Activated T-helper 1 cell treated with anti-CD3 and anti-CD28 coated beads, Interleukin-12 subunit alpha, Interleukin-12 subunit beta, Interleukin-2, Interleukin-4 antibody, amounts not matched to agents 30 ng/mL and 10 ng/mL and 1 ng/mL, durations not matched to agents 14 hours and 24 hours and 36 hours (primary cell): ENCODE data around the gene UBL4A. TPM values are rescaled to one million over a fixed set of nuclear protein-coding genes. Genes with fewer than 3 reads are reported as not detected.

Source experiments
- DNase-seq: peaks from one replicate; pipeline ENCODE4 v3.0.0; 2021; ENCODE audit warnings: low spot score
- H3K27ac Mint-ChIP-seq: one replicate; pipeline ENCODE4 v1.8.0; 2021; ENCODE audit warnings: mild to moderate bottlenecking, mixed read lengths
- H3K27me3 Mint-ChIP-seq: one replicate; pipeline ENCODE4 v1.8.0; 2022; ENCODE audit warnings: mild to moderate bottlenecking, moderate library complexity, mixed read lengths; ENCODE audit not compliant: insufficient read depth
- H3K36me3 Mint-ChIP-seq: one replicate; pipeline ENCODE4 v1.8.0; 2021; ENCODE audit warnings: low read depth, mixed read lengths
- H3K4me1 Mint-ChIP-seq: one replicate; pipeline ENCODE4 v1.8.0; 2021; ENCODE audit warnings: low read depth, mixed read lengths
- H3K4me3 Mint-ChIP-seq: one replicate; pipeline ENCODE4 v1.8.0; 2021; ENCODE audit warnings: mild to moderate bottlenecking, moderate library complexity, mixed read lengths
- H3K9me3 Mint-ChIP-seq: one replicate; pipeline ENCODE4 v1.8.0; 2021; ENCODE audit warnings: mixed read lengths
- intact Hi-C: fragments of 100-400 bp; cut with micrococcal nuclease; formaldehyde crosslinking; loops from one replicate; pipeline ENCODE4 v1.15.1; 2024
- total RNA-seq: library from RNA; stranded (reverse); gene quantifications from 2 replicates; pipeline ENCODE4 v1.2.3, GENCODE V29; 2022

Gene UBL4A
- total RNA-seq, 1 donor from 2014 or later = 59.2 TPM

- Mint-ChIP-seq H3K4me1 (peaks cover 14% of the 10 kb centered on the region), H3K27ac (peak overlapping the region; percentile 44), H3K27me3 (no peaks in the 10 kb centered on the region), H3K4me3 (peak overlapping the region; percentile 74), H3K36me3 (peaks cover 11% of the 10 kb centered on the region), H3K9me3 (no peaks in the 10 kb centered on the region)
- intact Hi-C loops = no loop called here
- DNase-seq = no peak
These were observed 1.0 kb downstream of the UBL4A start for GRCh38 chrX:154485150-154486051.

DNA sequence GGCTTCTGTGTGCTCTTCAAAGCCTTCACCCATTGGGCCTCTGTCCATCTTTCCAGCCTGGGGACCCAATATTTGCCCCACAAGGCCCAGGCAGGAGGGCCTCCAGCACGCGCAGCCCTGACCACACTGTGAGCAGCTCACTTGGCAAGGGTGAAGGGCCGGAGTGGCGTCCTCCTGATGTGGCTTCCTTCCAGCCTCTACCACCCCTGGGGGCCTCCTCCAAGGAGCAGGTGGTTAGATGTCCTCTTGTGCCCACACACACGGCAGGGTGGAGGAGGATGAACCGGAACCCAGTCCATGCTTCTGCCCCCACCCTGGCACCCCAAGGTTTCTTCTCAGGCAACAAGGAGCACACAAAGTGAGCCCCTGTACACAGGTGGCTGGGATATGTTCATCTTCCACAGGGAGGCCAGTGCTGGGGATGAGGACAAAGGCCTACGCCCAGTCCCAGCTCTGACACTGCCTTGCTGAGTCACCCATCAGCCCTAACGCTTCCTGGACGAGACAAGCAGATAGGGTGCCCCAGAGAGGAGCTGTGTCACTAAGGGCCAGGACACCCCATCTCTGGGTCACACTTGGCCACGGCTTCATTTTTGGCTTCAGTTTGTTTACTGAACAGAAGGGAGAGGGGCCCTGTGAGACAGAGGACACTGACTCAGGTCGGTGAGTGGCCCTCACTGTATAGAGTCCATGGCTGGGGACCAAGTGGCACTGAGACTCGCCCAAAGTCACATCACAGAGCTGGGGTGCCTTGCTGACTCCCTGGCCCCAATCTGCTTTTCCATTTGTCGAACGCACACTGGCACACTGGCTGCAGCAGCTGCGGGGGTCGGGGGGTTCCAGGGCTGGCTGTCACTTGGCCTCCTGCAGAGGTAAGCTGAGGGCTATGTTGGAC, 1.9 kb downstream of the UBL4A start:
- Mint-ChIP-seq H3K4me3 (peak overlapping the region; percentile 74), H3K27me3 (no peaks in the 10 kb centered on the region), H3K36me3 (peaks cover 11% of the 10 kb centered on the region), H3K27ac (no peak overlapping the region), H3K4me1 (peaks cover 13% of the 10 kb centered on the region), H3K9me3 (no peaks in the 10 kb centered on the region)
- intact Hi-C loops = no loop called here
- DNase-seq = no peak

GRCh38 chrX:154483325-154483724, 3.1 kb downstream of the UBL4A start:
- DNase-seq = no peak
- Mint-ChIP-seq H3K36me3 (peaks cover 11% of the 10 kb centered on the region), H3K27me3 (no peaks in the 10 kb centered on the region), H3K4me3 (peak overlapping the region; percentile 7), H3K4me1 (peaks cover 11% of the 10 kb centered on the region), H3K27ac (no peak overlapping the region), H3K9me3 (no peaks in the 10 kb centered on the region)
- intact Hi-C loops = no loop called here

- Mint-ChIP-seq H3K9me3 (no peaks in the 10 kb centered on the region), H3K27ac (no peak overlapping the region), H3K27me3 (no peaks in the 10 kb centered on the region), H3K36me3 (peaks cover 7% of the 10 kb centered on the region), H3K4me1 (peaks cover 11% of the 10 kb centered on the region), H3K4me3 (no peak overlapping the region)
- no peak for DNase-seq
- intact Hi-C loops = no loop called here
These were observed 3.6 kb downstream of the UBL4A start for GRCh38 chrX:154482786-154483185.

DNA sequence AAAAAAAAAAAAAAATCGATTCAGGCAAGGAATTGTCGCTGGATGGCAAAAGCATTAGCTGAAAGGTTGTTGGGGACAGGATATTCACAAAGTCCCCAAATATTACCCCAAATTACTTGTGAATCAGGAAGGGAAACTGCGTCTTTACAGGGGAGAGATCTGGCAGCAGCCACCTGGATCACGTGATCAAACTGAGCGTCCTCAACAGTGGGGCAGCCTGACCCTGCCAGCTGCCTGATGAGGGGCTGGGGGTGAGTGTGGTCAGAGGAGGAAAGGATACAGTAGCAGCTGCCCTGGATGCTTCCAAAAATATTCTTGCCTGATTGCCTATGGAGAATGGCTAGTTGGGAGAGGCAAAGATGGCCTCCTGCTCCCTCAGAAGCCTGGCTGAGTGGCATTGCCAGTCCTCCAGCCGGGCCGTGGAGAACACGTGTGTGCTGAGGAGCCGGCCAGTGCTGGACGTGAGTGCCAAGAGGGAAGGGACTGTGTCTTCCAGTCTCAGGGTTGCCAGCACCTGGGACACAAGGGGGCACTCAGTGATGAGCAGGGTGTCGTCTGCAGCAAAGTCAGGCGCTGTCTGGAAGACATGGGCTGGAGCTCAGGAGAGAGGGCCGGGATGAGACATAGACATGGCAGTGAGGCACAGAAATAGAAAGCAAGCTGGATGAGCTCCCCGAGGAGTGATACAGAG, 4.4 kb downstream of the UBL4A start:
- Mint-ChIP-seq H3K4me1 (peaks cover 17% of the 10 kb centered on the region), H3K27me3 (no peaks in the 10 kb centered on the region), H3K36me3 (peaks cover 6% of the 10 kb centered on the region), H3K9me3 (no peaks in the 10 kb centered on the region), H3K4me3 (peak overlapping the region; percentile 45), H3K27ac (peak overlapping the region; percentile 72)
- intact Hi-C loops = no loop called here
- no peak for DNase-seq

DNA sequence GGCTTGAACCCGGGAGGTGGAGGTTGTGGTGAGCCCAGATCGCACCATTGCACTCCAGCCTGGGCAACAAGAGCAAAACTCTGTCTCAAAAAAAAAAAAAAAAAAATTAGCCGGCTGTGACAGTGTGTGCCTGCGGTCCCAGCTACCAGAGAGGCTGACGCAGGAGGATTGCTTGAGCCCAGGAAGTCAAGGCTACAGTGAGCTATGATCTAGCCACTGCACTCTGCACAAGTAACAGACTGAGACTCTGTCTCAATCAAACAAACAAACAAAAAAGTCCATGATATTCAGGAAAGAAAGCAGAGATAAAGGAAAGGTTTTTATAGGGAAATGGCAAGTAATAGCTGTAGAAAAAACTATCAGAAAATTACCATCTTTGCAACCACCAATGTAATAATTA, 5.2 kb downstream of the UBL4A start:
- Mint-ChIP-seq H3K27ac (no peak overlapping the region), H3K9me3 (no peaks in the 10 kb centered on the region), H3K27me3 (no peaks in the 10 kb centered on the region), H3K4me1 (peaks cover 17% of the 10 kb centered on the region), H3K36me3 (peaks cover 6% of the 10 kb centered on the region), H3K4me3 (no peak overlapping the region)
- DNase-seq = no peak
- intact Hi-C loops = no loop called here

GRCh38 chrX:154478728-154479622, 7.4 kb downstream of the UBL4A start, which contains the start of gene LAGE3:
Gene LAGE3 (minus strand): TSS chrX:154479281. CDS start chrX:154478915, 366 bp downstream.
- no peaks in the 10 kb centered on the region for H3K9me3 Mint-ChIP-seq
- peak within 1 kb of the TSS; percentile 91 for H3K27ac Mint-ChIP-seq
- intact Hi-C loops = loop anchor here (1.0 to 5.0 kb wide), 9 partner anchors 11 to 552 kb away; partner anchors contain the start of genes ARHGAP4, FAM3A, FAM50A and G6PD

DNA sequence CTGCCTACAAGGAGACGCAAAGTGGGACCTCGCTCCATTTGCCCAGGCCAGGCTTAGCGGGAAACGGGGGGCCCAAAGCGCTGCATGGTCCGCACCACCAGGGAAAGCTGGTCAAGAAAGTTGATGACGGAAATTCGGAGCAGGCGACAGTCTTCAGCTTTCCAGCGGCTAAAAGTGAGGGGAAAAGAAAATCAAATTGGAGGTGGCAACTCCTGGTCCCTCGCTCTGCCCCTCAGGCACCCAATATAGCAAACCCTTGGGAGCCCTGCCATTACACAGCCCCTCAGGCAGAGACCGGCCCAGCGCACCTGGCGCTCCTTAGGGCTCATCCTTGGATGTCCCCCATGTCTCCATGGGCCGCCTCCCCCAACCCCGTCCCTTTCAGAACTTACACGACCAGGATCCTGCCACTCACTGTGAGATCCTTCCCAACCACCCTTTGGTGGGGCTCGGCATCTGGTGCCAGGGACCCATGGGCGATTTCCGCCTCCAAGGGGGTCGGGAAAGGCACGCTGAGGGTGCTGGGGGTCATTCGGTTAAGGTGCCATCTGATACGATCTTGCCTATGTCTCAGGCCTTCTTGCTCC, 8.4 kb downstream of the UBL4A start:
- Mint-ChIP-seq H3K36me3 (peaks cover 4% of the 10 kb centered on the region), H3K27me3 (no peaks in the 10 kb centered on the region), H3K4me3 (peak overlapping the region; percentile 88), H3K9me3 (no peaks in the 10 kb centered on the region), H3K4me1 (peaks cover 18% of the 10 kb centered on the region), H3K27ac (peak overlapping the region; percentile 77)
- intact Hi-C loops = loop anchor here (1.0 to 5.0 kb wide), 6 partner anchors 34 to 551 kb away; partner anchors contain the start of genes ARHGAP4, FAM50A, G6PD and GDI1
- DNase-seq = no peak

More at GRCh38 chrX:154478728-154479622, 7.4 kb downstream of the UBL4A start, which contains the start of gene LAGE3:
- peaks cover 23% of the 10 kb centered on the region for H3K4me1 Mint-ChIP-seq
- peaks cover 10% of the 10 kb centered on the region for H3K36me3 Mint-ChIP-seq
- peak; percentile 93 for DNase-seq
- H3K4me3 Mint-ChIP-seq = peak within 1 kb of the TSS; percentile 88
- H3K27me3 Mint-ChIP-seq = no peaks in the 10 kb centered on the region

DNA sequence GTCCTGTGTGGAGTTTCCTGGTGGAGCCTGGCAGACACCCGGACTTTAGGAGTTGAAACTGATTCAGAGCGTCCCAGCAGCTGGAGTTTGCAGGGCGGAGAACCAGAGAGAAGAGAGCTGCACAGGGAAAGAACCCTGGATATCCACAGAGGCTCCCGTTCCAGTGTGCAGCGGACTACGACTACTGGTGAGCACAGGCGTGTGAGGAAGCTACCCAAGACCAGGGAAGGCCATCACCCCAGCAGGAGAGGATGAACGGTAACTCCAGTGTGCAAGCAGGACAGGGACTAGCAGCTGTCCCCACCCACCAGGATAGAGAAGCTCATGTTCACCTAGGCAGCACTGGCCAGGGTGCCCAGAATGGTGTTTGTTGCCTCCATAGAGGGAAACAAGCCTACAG, 9.6 kb downstream of the UBL4A start:
- intact Hi-C loops = loop anchor here (5.0 kb wide), 2 partner anchors 65 to 550 kb away; partner anchors contain the start of genes ARHGAP4 and TAFAZZIN
- H3K4me1 Mint-ChIP-seq = peaks cover 18% of the 10 kb centered on the region
- no peaks in the 10 kb centered on the region for H3K9me3 Mint-ChIP-seq
- H3K4me3 Mint-ChIP-seq = no peak overlapping the region
- no peak for DNase-seq
- no peak overlapping the region for H3K27ac Mint-ChIP-seq
- H3K27me3 Mint-ChIP-seq = no peaks in the 10 kb centered on the region
- H3K36me3 Mint-ChIP-seq = peaks cover 4% of the 10 kb centered on the region

- DNase-seq = no peak
- intact Hi-C loops = no loop called here
- Mint-ChIP-seq H3K36me3 (peaks cover 4% of the 10 kb centered on the region), H3K9me3 (no peaks in the 10 kb centered on the region), H3K4me3 (no peak overlapping the region), H3K4me1 (peaks cover 12% of the 10 kb centered on the region), H3K27me3 (no peaks in the 10 kb centered on the region), H3K27ac (no peak overlapping the region)
These were observed 12.7 kb downstream of the UBL4A start for GRCh38 chrX:154473683-154474082.
